ENCODE measurements around the gene AASS.

Gene AASS

DNA sequence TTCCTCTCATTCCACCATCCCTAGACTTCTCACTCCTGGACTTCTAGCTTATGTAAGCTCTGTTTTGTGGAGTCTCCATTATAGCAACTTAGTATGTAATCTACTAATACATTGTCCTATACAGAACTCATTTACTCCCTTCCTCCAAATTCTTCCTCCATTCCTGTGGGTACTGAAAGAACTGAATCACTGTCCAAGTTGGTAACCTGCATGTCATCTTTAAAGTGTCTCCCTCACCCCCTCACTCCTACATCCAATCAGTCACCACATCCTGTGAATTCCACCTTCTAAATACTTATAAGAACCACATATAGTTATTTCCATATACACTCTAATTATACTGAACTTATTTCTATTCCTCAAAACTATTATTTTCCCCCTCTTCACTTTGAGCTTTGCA is 20.3 kb downstream of the AASS start:
- H3K4me3 ChIP-seq (ENCODE audit: low read depth, low read length) = no peak overlapping the region

DNA sequence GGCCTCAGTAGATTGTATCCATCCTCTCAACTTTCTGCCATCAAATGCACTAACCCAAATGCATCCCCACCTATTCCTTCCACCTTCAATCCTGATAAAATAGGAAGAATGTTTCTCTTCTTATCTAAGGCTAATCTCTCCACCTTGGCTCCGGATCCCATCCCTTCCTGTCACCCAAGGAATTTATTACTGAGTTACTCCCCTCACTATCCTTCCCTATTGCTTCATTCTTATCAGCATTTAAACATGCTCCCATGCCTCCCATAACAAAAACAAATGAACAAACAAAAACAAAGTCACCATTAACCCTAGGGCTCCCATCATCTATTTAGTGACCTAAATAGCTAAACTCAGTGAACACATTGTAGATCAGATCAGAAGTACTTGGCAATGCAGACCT is 25.3 kb downstream of the AASS start:
- H3K4me3 ChIP-seq (ENCODE audit: low read depth, low read length) = no peak overlapping the region

DNA sequence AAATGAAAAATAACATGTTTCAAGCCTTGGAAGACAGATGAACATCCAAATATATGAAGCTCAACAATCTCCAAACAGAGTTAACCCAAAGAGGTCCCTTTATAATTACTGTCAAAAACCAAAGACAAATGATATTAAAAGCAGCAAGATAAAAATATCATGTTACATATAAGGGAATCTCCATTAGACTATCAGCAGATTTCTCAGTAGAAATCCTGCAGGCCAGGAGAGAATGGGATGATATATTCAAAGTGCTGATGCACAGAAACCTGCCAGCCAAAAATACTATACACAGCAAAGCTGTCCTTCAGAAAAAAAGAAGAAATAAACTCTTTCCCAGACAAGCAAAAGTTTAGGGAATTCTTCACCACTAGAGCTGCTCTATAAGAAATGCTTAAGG is 41.0 kb downstream of the AASS start:
- no peak overlapping the region for H3K4me3 ChIP-seq (ENCODE audit: low read depth, low read length)

GRCh38 chr7:122100021-122100420 is 44.0 kb downstream of the AASS start:
- H3K4me3 ChIP-seq (ENCODE audit: low read depth, low read length) = no peak overlapping the region

DNA sequence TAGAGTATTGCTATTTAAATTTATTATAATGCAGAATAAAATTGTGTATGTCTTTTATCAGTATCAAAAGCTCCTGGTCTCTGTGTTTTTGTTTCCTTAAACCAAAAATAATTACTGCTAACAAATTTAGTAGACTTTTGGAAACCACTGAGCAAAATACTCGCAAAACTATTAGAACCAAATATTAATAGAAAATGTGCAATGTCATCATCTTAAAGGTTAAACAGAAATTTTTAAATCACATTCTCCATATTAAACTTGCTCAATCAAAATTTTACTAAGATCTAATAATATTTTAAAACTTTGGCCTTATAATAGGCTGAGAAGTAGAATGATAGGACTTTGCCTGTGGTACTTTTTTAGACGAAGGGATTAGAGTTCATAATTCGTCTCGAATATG is 48.4 kb downstream of the AASS start:
- H3K4me3 ChIP-seq (ENCODE audit: low read depth, low read length) = no peak overlapping the region

DNA sequence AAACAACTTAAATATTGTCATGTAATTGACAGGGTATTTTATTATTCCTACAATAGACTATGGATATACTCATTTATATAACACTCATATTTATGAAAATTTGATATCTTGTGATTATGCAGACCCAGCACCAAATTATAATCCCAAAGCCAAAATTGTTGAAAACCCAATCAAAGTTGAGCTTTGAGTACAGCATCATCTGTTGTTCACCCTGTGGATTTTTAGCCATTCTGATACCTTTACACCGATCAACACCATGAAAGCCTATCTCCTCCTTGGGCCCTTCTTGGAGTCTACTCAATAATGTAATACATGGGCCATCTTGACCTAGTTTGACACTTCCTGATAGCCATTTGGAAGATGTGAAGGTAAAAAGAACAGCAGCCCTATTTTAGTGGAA is 49.5 kb downstream of the AASS start:
- no peak overlapping the region for H3K4me3 ChIP-seq (ENCODE audit: low read depth, low read length)

GRCh38 chr7:122092964-122093797 is 50.9 kb downstream of the AASS start:
- no peak overlapping the region for H3K4me3 ChIP-seq (ENCODE audit: low read depth, low read length)

GRCh38 chr7:122082670-122083069 is 61.4 kb downstream of the AASS start:
- H3K4me3 ChIP-seq (ENCODE audit: low read depth, low read length) = no peak overlapping the region

- no peak overlapping the region for H3K4me3 ChIP-seq (ENCODE audit: low read depth, low read length)
Observed at GRCh38 chr7:122082160-122082559, 61.9 kb downstream of the AASS start.

DNA sequence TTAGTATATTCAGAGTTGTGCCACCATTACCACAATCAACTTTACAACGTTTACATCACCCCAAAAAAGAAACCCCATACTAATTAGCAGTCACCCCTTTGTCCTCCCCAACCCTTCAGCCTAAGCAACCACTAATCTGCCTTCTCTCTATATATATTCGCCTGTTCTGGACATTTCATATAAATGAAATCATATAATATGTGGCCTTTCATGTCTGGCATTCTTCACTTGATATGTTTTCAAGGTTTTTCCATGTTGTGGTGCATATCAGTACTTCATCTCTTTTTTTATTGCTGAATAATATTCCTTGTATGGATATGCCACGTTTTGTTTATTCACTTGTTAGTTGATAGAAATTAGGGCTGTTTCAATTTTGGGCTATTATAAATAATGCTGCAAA is 70.4 kb downstream of the AASS start:
- H3K4me3 ChIP-seq (ENCODE audit: low read depth, low read length) = no peak overlapping the region

DNA sequence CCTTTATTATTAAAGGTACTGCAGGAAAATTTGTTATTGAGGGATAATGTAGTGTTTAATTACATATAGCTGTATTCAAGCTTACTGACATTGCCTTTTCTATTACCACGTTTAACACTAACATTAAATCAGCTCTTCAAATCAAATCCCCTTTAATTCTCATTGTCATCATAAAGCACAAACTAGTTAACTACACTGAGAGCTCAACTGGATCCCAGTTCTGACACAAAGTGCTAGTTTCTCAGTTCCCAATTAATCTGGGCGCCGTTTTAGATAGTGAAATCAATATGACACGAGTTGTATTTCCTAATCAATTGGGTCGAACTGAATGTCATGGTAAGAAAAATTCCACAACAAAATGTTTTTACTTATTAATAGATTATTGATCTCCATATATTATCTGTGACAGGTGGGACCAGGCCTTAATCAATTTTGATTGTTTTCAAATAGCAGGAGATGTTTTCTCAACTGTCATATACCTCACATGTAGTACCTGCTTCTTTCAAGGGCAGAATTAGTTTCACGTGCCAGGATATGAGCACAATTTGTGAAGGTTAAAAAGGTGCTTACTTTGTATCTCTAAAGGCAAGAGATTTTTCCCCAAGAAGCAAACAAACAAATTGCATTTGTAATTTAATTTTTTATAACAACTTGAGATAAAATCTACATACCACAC is 71.0 kb downstream of the AASS start:
- no peak overlapping the region for H3K4me3 ChIP-seq (ENCODE audit: low read depth, low read length)

DNA sequence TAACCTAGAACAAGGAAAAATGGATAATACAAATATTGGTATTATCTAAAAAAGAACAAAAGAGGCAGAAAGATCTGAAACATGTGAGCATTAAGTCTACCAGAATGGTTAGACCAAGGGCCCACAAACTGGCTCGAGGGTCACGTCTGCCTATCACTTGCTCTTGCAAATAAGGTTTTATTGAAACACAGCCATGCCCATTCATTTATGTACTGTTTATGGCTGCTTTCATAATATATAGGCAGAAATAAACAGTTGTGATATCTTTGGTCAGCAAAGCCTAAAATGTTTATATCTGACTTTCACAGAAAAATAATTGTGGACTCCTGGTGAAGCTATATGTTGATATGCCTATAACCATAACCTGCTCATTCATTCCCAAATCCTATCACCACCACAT is 71.8 kb downstream of the AASS start:
- no peak overlapping the region for H3K4me3 ChIP-seq (ENCODE audit: low read depth, low read length)

GRCh38 chr7:122070834-122071233 is 73.2 kb downstream of the AASS start:
- no peak overlapping the region for H3K4me3 ChIP-seq (ENCODE audit: low read depth, low read length)

- no peak overlapping the region for H3K4me3 ChIP-seq (ENCODE audit: low read depth, low read length)
Observed at GRCh38 chr7:122070062-122070461, 74.0 kb downstream of the AASS start.

DNA sequence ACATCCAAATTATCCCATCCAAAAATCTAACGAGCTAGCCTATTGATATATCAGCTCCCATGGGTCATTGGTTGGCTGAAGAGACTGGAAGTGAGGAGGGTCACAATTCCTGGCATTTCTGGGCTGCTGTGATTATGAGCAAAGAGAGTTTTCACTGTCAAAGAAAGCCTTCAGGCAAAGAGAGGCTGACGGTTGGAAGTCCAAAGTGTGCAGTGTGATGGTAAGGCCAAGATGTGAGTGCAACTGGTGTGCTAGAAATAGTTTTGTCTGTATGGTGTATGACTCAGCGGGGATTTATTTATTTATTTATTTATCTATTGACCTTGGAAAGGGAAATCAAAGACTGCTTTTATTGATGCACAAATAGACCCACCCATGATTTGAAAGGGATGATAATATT is 75.0 kb downstream of the AASS start:
- no peak overlapping the region for H3K4me3 ChIP-seq (ENCODE audit: low read depth, low read length)

GRCh38 chr7:122068046-122068445 is 76.0 kb downstream of the AASS start:
- no peak overlapping the region for H3K4me3 ChIP-seq (ENCODE audit: low read depth, low read length)

DNA sequence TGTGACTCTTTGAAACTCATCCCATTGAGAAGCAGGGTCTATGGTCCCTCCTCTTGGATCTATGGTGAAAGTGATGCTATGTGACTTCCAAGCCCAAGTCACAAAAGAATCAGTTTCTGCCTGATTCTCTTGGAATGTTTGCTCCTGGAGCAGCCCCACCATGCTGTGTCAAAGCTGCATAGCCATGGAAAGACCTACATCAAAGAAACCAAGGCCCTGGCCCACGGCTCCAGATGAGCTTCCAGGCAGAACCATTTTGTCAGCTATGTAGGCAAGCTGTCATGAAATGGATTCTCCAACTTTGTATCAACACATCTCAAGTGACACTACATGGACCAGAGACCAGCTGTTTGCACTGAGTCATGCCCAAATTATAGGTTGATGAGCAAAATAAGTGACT is 77.0 kb downstream of the AASS start:
- H3K4me3 ChIP-seq (ENCODE audit: low read depth, low read length) = no peak overlapping the region

- no peak overlapping the region for H3K4me3 ChIP-seq (ENCODE audit: low read depth, low read length)
Observed at GRCh38 chr7:122064971-122065370, 79.1 kb downstream of the AASS start.

GRCh38 chr7:122063146-122063545 is 80.9 kb downstream of the AASS start:
- no peak overlapping the region for H3K4me3 ChIP-seq (ENCODE audit: low read depth, low read length)

GRCh38 chr7:122059542-122059941 is 84.5 kb downstream of the AASS start:
- no peak overlapping the region for H3K4me3 ChIP-seq (ENCODE audit: low read depth, low read length)

DNA sequence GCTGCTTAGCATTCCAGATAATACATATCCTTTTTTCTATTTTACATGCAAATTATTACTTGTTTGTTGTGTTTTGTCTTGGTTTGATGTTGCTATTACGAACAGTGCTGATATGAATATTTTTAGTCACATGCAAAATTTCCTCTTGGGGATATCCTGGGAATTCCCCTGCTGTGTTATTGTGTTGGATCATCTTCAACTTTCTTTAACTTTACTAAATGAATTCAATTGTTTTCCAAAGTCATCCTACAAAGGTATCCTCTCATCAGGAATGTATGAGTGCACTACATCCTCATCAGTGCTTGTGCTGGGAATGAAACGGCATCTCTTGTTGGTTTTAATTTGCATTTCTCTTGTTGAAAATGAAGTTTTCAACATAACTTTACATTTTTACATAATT is 87.1 kb downstream of the AASS start:
- H3K4me3 ChIP-seq (ENCODE audit: low read depth, low read length) = no peak overlapping the region

GRCh38 chr7:122055073-122055472 is 89.0 kb downstream of the AASS start:
- no peak overlapping the region for H3K4me3 ChIP-seq (ENCODE audit: low read depth, low read length)

GRCh38 chr7:122054393-122054792 is 89.7 kb downstream of the AASS start:
- no peak overlapping the region for H3K4me3 ChIP-seq (ENCODE audit: low read depth, low read length)
